ENCODE results near the gene TNFRSF21.
"Not testable (repeated sequence)": the region's sequence is repeated elsewhere in the genome, so short reads cannot be mapped to it uniquely, and the experiment has no call there.

TNFRSF21 gene

DNA sequence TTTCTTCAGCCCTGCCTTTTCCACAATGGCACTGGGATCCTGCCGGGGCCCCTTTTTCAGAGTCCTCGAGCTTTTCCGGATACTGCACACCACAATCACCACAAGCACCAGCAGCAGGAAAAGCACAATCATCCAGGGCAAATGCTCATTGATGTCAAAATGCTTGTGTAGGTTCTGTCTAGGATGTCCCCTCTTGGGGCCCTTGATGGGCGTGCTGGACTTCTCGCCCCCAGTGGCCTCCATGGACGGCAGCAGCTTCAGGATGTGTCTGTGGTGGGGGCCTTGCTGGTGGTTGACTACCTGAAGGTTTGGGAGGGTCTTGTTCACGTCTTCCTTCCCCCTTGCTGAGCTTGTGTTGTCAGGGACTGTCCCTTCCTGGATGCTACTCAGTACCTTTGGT lies 25.7 kb downstream of the TNFRSF21 start:
- DNase-seq, result no peak

DNA sequence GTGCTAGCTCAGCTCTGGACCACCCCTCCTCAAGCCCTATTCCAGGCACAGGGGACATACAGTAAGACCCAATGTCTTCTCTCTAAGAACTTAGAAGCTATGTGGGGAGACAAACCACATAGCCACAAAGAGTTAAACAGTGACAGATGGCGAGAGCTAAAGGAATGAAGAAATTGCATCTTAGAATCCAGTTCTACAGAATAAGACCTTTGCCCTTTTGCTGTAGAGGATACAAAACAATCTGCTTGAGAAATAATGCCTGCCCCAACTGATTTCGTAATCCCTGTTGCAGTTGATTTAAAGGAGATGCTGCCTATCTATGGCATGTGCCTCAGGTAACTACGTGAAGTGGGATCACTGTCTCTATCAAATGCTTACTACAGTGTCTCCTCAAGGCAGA lies 31.2 kb downstream of the TNFRSF21 start:
- DNase-seq, result no peak

DNA sequence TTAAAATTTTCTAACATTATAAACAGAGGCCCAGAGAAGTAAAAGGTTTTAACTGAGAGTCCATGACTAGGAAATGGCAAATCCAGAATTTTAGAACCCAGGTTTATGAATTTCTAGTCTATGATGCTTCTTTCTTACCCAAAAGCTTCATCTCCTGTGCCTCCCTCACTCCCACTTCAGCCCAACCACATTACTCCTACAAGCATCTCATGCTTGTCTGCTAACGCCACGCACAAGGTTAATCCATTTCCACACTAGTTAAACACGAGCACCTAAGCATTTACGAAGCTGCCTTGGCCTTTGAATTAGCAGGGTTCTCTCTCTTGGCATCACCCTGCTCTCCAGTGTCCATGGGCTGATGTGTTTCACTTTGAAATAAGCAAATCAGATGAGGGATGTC lies 32.0 kb downstream of the TNFRSF21 start:
- DNase-seq, result no peak

- DNase-seq, result no peak
Measured at GRCh38 chr6:47276377-47276776, 33.3 kb downstream of the TNFRSF21 start.

DNA sequence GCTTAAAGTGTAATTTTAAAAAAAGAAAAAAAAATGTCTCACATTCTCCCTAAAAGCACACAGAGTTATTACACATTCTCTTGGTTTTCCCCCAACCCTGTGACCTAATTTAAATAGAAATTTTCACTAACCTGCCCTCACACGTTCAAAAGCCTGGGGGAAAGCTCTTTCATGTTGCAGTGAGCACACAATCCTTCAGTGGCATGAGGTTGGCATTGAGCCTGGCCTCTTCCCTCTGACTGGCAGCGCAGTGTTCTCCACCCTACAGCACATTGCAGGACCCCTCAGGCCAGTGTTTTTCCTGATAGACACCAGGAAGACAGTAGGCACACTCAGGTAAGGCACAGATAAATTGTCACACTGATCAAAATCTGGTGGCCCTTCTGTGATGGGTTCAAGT lies 34.1 kb downstream of the TNFRSF21 start:
- DNase-seq, result no peak

DNA sequence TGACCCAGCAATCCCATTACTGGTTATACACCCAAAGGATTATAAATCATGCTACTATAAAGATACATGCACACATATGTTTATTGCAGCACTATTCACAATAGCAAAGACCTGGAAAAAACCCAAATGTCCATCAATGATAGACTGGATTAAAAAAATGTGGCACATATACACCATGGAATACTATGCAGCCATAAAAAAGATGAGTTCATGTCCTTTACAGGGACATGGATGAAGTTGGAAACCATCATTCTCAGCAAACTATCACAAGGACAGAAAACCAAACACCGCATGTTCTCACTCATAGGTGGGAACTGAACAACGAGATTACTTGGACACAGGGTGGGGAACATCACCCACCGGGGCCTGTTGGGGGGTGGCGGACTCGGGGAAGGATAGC lies 34.6 kb downstream of the TNFRSF21 start:
- DNase-seq, result not testable (repeated sequence)

- no peak for DNase-seq
Measured at GRCh38 chr6:47268572-47269187, 41.0 kb downstream of the TNFRSF21 start.

DNA sequence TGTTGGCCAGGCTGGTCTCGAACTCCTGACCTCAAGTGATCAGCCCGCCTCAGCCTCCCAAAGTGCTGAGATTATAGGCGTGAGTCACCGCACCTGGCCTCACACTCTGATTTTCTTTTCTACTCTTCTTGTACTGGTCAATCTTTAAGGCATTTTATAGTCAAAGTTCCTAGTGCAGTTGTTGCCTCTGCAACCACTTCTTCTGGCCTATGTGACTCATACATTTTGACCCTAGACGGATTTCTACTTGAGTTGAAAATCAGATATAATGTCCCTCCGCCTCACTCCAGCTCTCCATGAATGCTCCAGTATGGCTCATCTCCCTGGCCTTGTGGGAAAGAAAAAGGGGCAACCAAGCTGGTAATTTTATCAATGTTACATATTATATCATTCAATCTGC lies 42.4 kb downstream of the TNFRSF21 start:
- no peak for DNase-seq

- no peak for DNase-seq
Measured at GRCh38 chr6:47265971-47266370, 43.7 kb downstream of the TNFRSF21 start.

DNA sequence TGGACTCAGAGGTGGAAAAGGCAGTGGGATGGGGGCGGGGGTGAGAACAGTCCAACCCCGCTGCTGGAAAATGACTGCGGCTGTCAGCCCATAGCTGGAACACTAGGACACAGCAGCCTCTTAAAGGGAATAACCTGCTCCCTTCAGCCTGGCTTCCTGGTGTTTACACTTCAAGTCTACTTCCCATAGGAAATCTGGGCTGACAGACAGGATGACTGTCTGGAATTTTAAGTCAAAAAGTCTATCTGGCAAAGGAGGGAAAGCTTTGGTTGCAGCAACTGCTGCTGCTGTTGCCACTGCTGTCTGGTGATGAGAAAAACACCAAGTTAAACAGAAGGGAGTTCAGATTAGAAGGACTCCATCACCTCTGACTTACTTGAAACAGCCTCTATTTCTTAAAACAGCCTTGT lies 44.9 kb downstream of the TNFRSF21 start:
- DNase-seq, result no peak

GRCh38 chr6:47263268-47263667 lies 46.4 kb downstream of the TNFRSF21 start:
- no peak for DNase-seq

DNA sequence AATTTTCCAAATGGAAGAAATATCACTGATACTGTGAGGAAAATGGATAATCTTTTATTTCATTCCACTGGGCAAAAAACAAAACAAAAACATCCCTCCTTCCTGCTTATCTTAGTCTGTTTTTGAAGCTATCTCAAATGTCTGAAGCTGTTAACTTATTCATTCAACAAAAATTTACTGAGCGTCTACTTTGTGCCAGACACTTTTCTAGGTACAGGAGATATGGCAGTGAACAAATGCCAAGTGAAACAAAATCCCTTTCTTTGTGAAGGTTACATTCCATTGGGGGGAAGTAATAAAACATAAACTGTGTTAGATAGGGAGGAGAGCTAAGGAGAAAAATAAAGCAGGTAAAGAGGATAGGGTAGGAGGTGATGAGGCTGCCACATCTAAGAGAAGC lies 47.5 kb downstream of the TNFRSF21 start:
- DNase-seq, result no peak

- DNase-seq, result no peak
Measured at GRCh38 chr6:47261191-47261590, 48.5 kb downstream of the TNFRSF21 start.

- no peak for DNase-seq
Measured at GRCh38 chr6:47260021-47260420, 49.7 kb downstream of the TNFRSF21 start.

DNA sequence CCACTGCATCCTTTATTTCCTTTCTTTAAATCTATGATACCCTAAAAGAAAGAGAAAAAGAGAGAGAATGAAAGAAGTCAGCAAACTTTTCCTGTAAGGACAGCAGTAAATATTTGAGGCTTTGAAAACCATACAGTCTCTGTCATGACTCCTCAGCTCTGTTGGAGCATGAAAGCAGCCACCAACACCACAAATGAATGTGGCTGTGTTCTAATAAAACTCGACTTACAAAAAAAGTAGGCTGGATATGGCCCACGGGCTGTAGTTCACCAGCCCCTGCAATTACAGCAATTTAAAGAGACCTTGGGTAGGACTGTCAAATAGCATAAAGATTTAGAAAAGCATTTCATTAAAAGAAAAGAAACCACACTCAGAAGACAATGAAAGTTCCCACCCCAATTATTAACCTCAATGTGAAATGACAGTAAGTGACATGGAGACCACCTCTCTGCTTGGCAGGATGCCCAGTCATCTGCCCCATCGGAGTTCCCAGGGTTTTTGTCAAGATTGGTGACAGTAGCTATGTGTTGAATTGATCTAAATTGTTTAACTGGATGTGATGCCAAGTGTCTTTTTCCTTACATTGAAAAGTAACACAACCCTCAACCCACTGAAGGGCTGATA lies 50.9 kb downstream of the TNFRSF21 start:
- DNase-seq, result no peak

DNA sequence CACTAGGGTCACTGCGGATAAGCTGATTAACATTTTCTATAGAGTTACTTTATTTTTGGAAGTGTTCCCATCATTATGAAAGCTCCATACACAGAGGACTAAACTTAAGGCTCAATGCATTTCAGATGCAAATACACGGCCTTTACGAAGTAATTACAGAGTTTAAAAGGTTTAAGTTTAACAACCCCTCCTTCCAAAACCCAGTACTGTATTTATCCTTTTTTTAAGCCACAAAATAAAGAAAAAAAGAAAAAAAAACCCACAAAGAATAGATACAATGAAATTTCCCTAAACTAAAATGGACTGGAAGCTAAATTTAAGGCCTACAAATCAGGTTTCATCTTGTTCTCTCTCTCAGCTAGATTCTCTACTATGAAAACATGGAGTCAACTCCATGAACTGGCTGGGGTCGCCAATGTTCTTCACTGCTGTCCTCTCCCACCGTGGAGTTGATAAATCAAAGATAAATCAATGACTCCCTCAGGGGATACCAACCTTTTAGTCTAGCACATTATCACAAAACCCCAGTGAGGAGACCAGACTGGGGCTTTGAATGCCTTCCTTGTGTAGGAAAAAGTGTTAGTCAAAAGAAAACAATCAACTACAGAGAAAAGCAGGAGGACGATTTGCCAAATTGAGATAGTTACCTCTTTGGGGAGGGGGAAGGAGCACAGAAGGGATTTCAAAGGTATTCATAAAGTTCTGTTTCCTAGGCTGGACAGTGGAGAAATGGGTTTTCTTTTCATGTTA lies 52.5 kb downstream of the TNFRSF21 start:
- no peak for DNase-seq

DNA sequence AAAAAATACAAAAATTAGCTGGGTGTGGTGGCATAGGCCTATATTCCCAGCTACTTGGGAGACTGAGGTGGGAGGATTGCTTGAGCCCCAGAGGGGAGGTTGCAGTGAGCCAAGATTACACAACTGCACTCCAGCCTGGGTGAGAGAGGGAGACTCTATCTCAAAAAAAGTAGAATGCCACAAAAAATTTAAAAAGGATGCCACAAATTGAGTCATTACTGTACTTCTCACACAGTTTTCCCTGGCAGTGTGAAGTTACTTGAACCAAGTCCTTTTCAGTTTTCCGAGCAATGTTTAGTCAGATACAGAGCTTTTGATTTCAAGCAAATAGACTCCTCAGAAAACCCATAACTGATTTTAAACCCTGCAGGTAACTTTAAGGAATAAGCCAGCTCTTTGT lies 53.3 kb downstream of the TNFRSF21 start:
- no peak for DNase-seq

- DNase-seq, result no peak
Measured at GRCh38 chr6:47254906-47255305, 54.8 kb downstream of the TNFRSF21 start.

- DNase-seq, result no peak
Measured at GRCh38 chr6:47254051-47254450, 55.7 kb downstream of the TNFRSF21 start.

GRCh38 chr6:47253136-47253535 lies 56.6 kb downstream of the TNFRSF21 start:
- DNase-seq, result no peak

GRCh38 chr6:47252633-47253032 lies 57.1 kb downstream of the TNFRSF21 start:
- no peak for DNase-seq

DNA sequence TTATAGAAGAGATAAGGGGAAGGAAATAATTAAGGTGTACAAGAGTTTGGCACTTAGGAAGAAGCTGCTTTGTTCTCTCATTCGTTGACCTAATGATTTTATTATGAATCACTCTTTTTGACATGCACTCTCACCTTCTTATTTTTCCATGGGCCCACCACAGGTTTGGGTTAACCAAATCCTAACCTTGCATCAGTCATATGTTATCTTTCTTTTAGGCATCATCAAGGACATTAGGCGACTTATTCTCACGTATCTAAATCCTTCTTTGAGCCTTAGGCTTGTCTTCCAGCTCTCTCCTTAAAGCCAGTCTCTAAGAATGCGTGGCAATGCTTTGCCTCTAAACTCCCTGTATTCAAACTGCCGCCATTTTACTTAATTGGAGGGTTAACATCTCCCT lies 58.3 kb downstream of the TNFRSF21 start:
- no peak for DNase-seq

DNA sequence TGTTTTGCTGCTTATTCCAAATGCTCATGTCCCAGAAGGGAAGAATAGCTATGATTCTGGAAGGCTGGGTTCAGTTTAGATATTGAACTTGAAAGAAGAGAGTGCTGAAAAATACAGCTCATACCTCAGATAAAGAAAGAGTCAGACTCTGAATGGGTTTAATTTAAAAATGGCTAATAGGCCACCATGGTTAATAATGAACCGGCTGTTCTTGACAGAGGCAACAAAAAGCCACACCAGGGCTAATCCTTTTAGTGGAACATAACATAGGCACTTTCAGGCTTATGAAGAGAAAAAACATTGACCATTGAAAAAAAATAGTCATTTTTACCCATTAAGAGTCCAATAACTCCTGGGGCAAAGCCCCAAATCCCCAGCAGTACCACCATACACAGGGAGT lies 59.4 kb downstream of the TNFRSF21 start:
- DNase-seq, result no peak

DNA sequence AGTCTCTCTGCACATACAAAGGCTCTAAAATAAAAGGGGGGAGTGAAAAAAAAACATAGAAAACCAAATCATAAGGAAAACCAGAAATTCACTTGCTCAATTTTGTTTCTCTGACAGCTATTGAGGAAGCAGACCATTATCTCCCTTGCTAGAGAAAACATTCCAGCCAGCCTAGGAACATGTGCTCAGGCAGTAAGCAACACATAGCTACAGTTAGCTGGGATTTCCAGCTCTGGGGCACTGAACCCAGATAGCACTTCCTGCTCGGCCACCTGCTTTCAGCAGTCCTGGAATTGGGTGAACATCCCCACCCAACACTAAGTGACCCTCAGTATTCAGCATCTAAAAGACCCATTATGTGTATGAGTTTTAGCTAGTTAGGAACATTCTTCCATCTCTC lies 61.3 kb downstream of the TNFRSF21 start:
- DNase-seq, result no peak
